Endothelial cell of umbilical vein (primary cell): ENCODE measurements around the gene OPCML.

ENCODE experiments used
- EZH2 ChIP-seq: IDR thresholded peaks from 2 replicates; pipeline ENCODE4 v1.6.1; 2012; ENCODE audit warnings: borderline replicate concordance, low read depth, mild to moderate bottlenecking, moderate library complexity, low read length, inconsistent platforms; ENCODE audit not compliant: severe bottlenecking
- FOS ChIP-seq: IDR thresholded peaks from 2 replicates; pipeline ENCODE4 v1.6.1; 2011; ENCODE audit warnings: mild to moderate bottlenecking, low read length, moderate library complexity, borderline replicate concordance; ENCODE audit not compliant: insufficient read depth
- GATA2 ChIP-seq: IDR thresholded peaks from 2 replicates; pipeline ENCODE4 v1.7.0; 2011; ENCODE audit warnings: low read depth, mild to moderate bottlenecking, moderate library complexity, mixed read lengths, low read length; ENCODE audit not compliant: insufficient read length, insufficient read depth
- JUN ChIP-seq: IDR thresholded peaks from 2 replicates; pipeline ENCODE4 v1.6.1; 2011; ENCODE audit warnings: borderline replicate concordance, low read depth; ENCODE audit not compliant: insufficient read length, insufficient read depth
- MAX ChIP-seq: IDR thresholded peaks from 2 replicates; pipeline ENCODE4 v1.6.1; 2011; ENCODE audit not compliant: insufficient read depth, insufficient read length
- MYC ChIP-seq: IDR thresholded peaks from one replicate; pipeline ENCODE4 v1.6.1; 2011; ENCODE audit warnings: mild to moderate bottlenecking, low read depth, low read length
- POLR2A ChIP-seq: IDR thresholded peaks from 2 replicates; pipeline ENCODE4 v1.6.1; 2012; ENCODE audit warnings: low read depth, mild to moderate bottlenecking, control low read depth, low read length
- POLR2AphosphoS5 ChIP-seq: IDR thresholded peaks from 2 replicates; pipeline ENCODE4 v1.6.1; 2012; ENCODE audit warnings: low read depth, mild to moderate bottlenecking, control low read depth, low read length, moderate library complexity; ENCODE audit not compliant: insufficient read depth
- TF ChIP-seq, protein P1 (sequence below), 2 donors: IDR thresholded peaks; 1 replicate in 1 of 2; 2 replicates in 1 of 2; pipeline ENCODE4 v1.5.1; 2011; ENCODE audit warnings: low read length in 2 of 2, mild to moderate bottlenecking in 2 of 2, moderate library complexity in 2 of 2, control low read depth in 1 of 2, inconsistent platforms in 1 of 2, low read depth in 1 of 2; ENCODE audit not compliant: insufficient read depth in 1 of 2; ENCODE audit errors: extremely low read depth in 1 of 2

- TF ChIP-seq, protein P1, sequence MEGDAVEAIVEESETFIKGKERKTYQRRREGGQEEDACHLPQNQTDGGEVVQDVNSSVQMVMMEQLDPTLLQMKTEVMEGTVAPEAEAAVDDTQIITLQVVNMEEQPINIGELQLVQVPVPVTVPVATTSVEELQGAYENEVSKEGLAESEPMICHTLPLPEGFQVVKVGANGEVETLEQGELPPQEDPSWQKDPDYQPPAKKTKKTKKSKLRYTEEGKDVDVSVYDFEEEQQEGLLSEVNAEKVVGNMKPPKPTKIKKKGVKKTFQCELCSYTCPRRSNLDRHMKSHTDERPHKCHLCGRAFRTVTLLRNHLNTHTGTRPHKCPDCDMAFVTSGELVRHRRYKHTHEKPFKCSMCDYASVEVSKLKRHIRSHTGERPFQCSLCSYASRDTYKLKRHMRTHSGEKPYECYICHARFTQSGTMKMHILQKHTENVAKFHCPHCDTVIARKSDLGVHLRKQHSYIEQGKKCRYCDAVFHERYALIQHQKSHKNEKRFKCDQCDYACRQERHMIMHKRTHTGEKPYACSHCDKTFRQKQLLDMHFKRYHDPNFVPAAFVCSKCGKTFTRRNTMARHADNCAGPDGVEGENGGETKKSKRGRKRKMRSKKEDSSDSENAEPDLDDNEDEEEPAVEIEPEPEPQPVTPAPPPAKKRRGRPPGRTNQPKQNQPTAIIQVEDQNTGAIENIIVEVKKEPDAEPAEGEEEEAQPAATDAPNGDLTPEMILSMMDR (IDR thresholded peaks at IDR 0.05; ENCODE audit: extremely low read depth in 1 of 2, insufficient read depth in 1 of 2, low read depth in 1 of 2, low read length in 2 of 2), result no peak
- TF ChIP-seq GATA2 (no peak), POLR2A (no peak), EZH2 (no peak), POLR2AphosphoS5 (no peak), MYC (no peak), MAX (no peak), FOS (no peak), JUN (no peak)
These were observed 555.1 kb downstream of the OPCML start for GRCh38 chr11:132977241-132977640.
